ENCODE measurements around the gene MRPL50. TPM values are rescaled to one million over a fixed set of nuclear protein-coding genes. Genes with fewer than 3 reads are reported as not detected.

The MRPL50 gene
- total RNA-seq, 1 donor from 2014 or later, result 11.9 TPM

- FAIRE-seq (no peak), DNase-seq (ENCODE audit: low read depth) (no peak)
- H3K4me2 ChIP-seq (ENCODE audit: low read length), result no peak overlapping the region
- no peaks in the 10 kb centered on the region for H3K4me1 ChIP-seq (ENCODE audit: insufficient read depth, low read length)
- peaks cover 67% of the 10 kb centered on the region for H3K9me3 Mint-ChIP-seq (ENCODE audit: unreplicated experiment)
- TF ChIP-seq EZH2 (IDR thresholded peaks at IDR 0.05; ENCODE audit: insufficient read depth, low read length) (no peak), CTCF (IDR thresholded peaks at IDR 0.05; ENCODE audit: insufficient read depth, low read depth, low read length) (no peak)
- no peaks in the 10 kb centered on the region for H3K4me1 Mint-ChIP-seq (ENCODE audit: low read depth, unreplicated experiment)
- H3K79me2 ChIP-seq (ENCODE audit: insufficient read depth, low read length), result peaks cover 5% of the 10 kb centered on the region
- no peak overlapping the region for H3K4me3 ChIP-seq (ENCODE audit: insufficient read depth, low read depth, low read length)
- no peak overlapping the region for H3K9ac ChIP-seq (ENCODE audit: low read length)
- H3K27me3 Mint-ChIP-seq (ENCODE audit: low read depth, unreplicated experiment), result no peaks in the 10 kb centered on the region
- peaks cover 40% of the 10 kb centered on the region for H3K36me3 ChIP-seq (ENCODE audit: insufficient read depth, low read length)
- no peaks in the 10 kb centered on the region for H4K20me1 ChIP-seq (ENCODE audit: insufficient read depth, low read length)
- peaks cover 38% of the 10 kb centered on the region for H3K9me3 ChIP-seq (ENCODE audit: insufficient read depth, low read depth, low read length)
- H3K36me3 Mint-ChIP-seq (ENCODE audit: low read depth, unreplicated experiment), result peaks cover 60% of the 10 kb centered on the region
- H3K27ac ChIP-seq (ENCODE audit: low read depth, low read length), result no peak overlapping the region
- no peak overlapping the region for H2AFZ ChIP-seq (ENCODE audit: low read depth, low read length)
- no peak overlapping the region for H3K4me3 Mint-ChIP-seq (ENCODE audit: unreplicated experiment)
- H3K27ac Mint-ChIP-seq (ENCODE audit: unreplicated experiment), result no peak overlapping the region
- no peaks in the 10 kb centered on the region for H3K27me3 ChIP-seq (ENCODE audit: insufficient read depth, low read length)
Observed at GRCh38 chr9:101409079-101409477, 10.7 kb upstream of the MRPL50 start.

GRCh38 chr9:101408374-101409078, 10.1 kb upstream of the MRPL50 start:
- peaks cover 64% of the 10 kb centered on the region for H3K36me3 Mint-ChIP-seq (ENCODE audit: low read depth, unreplicated experiment)
- Histone ChIP-seq H3K4me3 (ENCODE audit: insufficient read depth, low read depth, low read length) (no peak overlapping the region), H3K9me3 (ENCODE audit: insufficient read depth, low read depth, low read length) (peaks cover 38% of the 10 kb centered on the region), H3K36me3 (ENCODE audit: insufficient read depth, low read length) (peaks cover 45% of the 10 kb centered on the region), H4K20me1 (ENCODE audit: insufficient read depth, low read length) (no peaks in the 10 kb centered on the region), H3K79me2 (ENCODE audit: insufficient read depth, low read length) (peaks cover 5% of the 10 kb centered on the region), H2AFZ (ENCODE audit: low read depth, low read length) (no peak overlapping the region), H3K4me2 (ENCODE audit: low read length) (no peak overlapping the region), H3K4me1 (ENCODE audit: insufficient read depth, low read length) (no peaks in the 10 kb centered on the region), H3K27me3 (ENCODE audit: insufficient read depth, low read length) (no peaks in the 10 kb centered on the region), H3K27ac (ENCODE audit: low read depth, low read length) (no peak overlapping the region), H3K9ac (ENCODE audit: low read length) (no peak overlapping the region)
- H3K4me1 Mint-ChIP-seq (ENCODE audit: low read depth, unreplicated experiment), result no peaks in the 10 kb centered on the region
- no peaks in the 10 kb centered on the region for H3K27me3 Mint-ChIP-seq (ENCODE audit: low read depth, unreplicated experiment)
- H3K4me3 Mint-ChIP-seq (ENCODE audit: unreplicated experiment), result no peak overlapping the region
- peaks cover 68% of the 10 kb centered on the region for H3K9me3 Mint-ChIP-seq (ENCODE audit: unreplicated experiment)
- H3K27ac Mint-ChIP-seq (ENCODE audit: unreplicated experiment), result no peak overlapping the region
- DNase-seq (ENCODE audit: low read depth) (no peak), FAIRE-seq (no peak)
- TF ChIP-seq EZH2 (IDR thresholded peaks at IDR 0.05; ENCODE audit: insufficient read depth, low read length) (no peak), CTCF (IDR thresholded peaks at IDR 0.05; ENCODE audit: insufficient read depth, low read depth, low read length) (no peak)

Measured in astrocyte (in vitro differentiated cells and primary cell).